GM23248 (cell line): ENCODE results near the gene SETMAR.
"Not testable (repeated sequence)": the region's sequence is repeated elsewhere in the genome, so short reads cannot be mapped to it uniquely, and the experiment has no call there.

Experiments used
- EZH2 ChIP-seq: fragments of 200-600 bp; sonication (generic); IDR thresholded peaks from 2 replicates; pipeline ENCODE4 v1.6.1; 2018; ENCODE audit warnings: antibody characterized with exemption, mild to moderate bottlenecking; ENCODE audit not compliant: insufficient read depth, poor library complexity, severe bottlenecking
- EZH2phosphoT487 ChIP-seq: fragments of 200-600 bp; sonication (generic); IDR thresholded peaks from 2 replicates; pipeline ENCODE4 v1.6.1; 2018; ENCODE audit warnings: antibody characterized with exemption, moderate library complexity, mild to moderate bottlenecking, low read depth; ENCODE audit not compliant: insufficient read depth

- not testable (repeated sequence) for TF ChIP-seq EZH2phosphoT487, EZH2
Observed at GRCh38 chr3:4305210-4305609, 2.0 kb downstream of the SETMAR start.
